Measurements from ENCODE around the gene PLCL2.

GRCh38 chr3:17013571-17013970, 128.8 kb downstream of the PLCL2 start:
- no peak for TF ChIP-seq CTCF (IDR thresholded peaks at IDR 0.05)
- TF ChIP-seq POLR2AphosphoS5 (IDR thresholded peaks at IDR 0.05): no peak
- no peak for TF ChIP-seq EP300 (IDR thresholded peaks at IDR 0.05)

Measured in esophagus muscularis mucosa (tissue), 4 donors.